H1 (cell line): ENCODE measurements around the gene SLC12A4. TPM values are rescaled to one million over a fixed set of nuclear protein-coding genes. Genes with fewer than 3 reads are reported as not detected.

Source experiments
- CTCF ChIA-PET: fragments of 300-600 bp; sonication (Branson Sonifier 250); formaldehyde crosslinking; loops from one replicate; lab custom pipeline; 2021; ENCODE audit not compliant: partially characterized antibody; lab: Charles Lee
- POLR2A ChIA-PET: fragments of 300-600 bp; sonication (Branson Sonifier 250); formaldehyde crosslinking; loops from one replicate; lab custom pipeline; 2021; ENCODE audit warnings: inconsistent platforms; ENCODE audit not compliant: partially characterized antibody; lab: Charles Lee
- DNase-seq, 2 experiments: peaks; one replicate each; pipeline versions ENCODE4 v3.0.0 to v3.0.0-alpha.2; 2010 to 2022; ENCODE audit warnings: low spot score in 2 of 2, low read depth in 1 of 2, mixed read lengths in 1 of 2
- FAIRE-seq: peaks from 2 replicates; lab custom pipeline; 2011; peaks lifted over from hg19 to GRCh38; lab: Jason Lieb, UNC
- H2AFZ ChIP-seq: 2 replicates; pipeline ENCODE4 v1.8.1; 2012; ENCODE audit warnings: low read length, inconsistent platforms
- H2AK5ac ChIP-seq: 2 replicates; pipeline ENCODE4 v1.6.1; 2013; ENCODE audit warnings: low read depth, low read length
- H2BK120ac ChIP-seq: replicated peaks from 2 replicates; pipeline ENCODE3; 2013; ENCODE audit warnings: low read depth, low read length, inconsistent platforms
- H2BK12ac ChIP-seq: 2 replicates; pipeline ENCODE4 v1.6.1; 2013; ENCODE audit warnings: low read depth, low read length
- H2BK15ac ChIP-seq: 2 replicates; pipeline ENCODE4 v1.6.1; 2013; ENCODE audit warnings: low read length
- H2BK20ac ChIP-seq: 2 replicates; pipeline ENCODE4 v1.6.1; 2013; ENCODE audit warnings: low read length
- H2BK5ac ChIP-seq: 2 replicates; pipeline ENCODE4 v1.6.1; 2013; ENCODE audit warnings: low read depth, low read length
- H3K14ac ChIP-seq: 2 replicates; pipeline ENCODE4 v1.6.1; 2013; ENCODE audit warnings: inconsistent platforms; ENCODE audit not compliant: insufficient read length
- H3K18ac ChIP-seq: 2 replicates; pipeline ENCODE4 v1.6.1; 2013; ENCODE audit warnings: low read length; ENCODE audit errors: extremely low read depth
- H3K23ac ChIP-seq: 2 replicates; pipeline ENCODE4 v1.6.1; 2013; ENCODE audit warnings: inconsistent platforms; ENCODE audit not compliant: insufficient read length
- H3K23me2 ChIP-seq: 2 replicates; pipeline ENCODE4 v1.6.1; 2013; ENCODE audit warnings: low read depth, low read length
- H3K27ac ChIP-seq: 2 replicates; pipeline ENCODE4 v1.6.1; 2011; ENCODE audit warnings: low read depth, low read length, inconsistent platforms
- H3K27me3 ChIP-seq, 4 experiments: replicated peaks in 1 of 4; 1 replicate in 1 of 4; 2 replicates in 3 of 4; pipeline versions ENCODE4 v1.6.1 to v1.8.1; 2011 to 2013; ENCODE audit warnings: low read length in 3 of 4, mild to moderate bottlenecking in 3 of 4, inconsistent platforms in 2 of 4, mixed read lengths in 2 of 4, moderate library complexity in 1 of 4; ENCODE audit not compliant: control insufficient read depth in 3 of 4, insufficient read depth in 3 of 4; ENCODE audit errors: extremely low read depth in 1 of 4
- H3K36me3 ChIP-seq, 4 experiments: 2 replicates each; pipeline versions ENCODE4 v1.6.1 to v1.8.1; 2011 to 2013; ENCODE audit warnings: mild to moderate bottlenecking in 4 of 4, low read length in 3 of 4, moderate library complexity in 2 of 4, control low read depth in 1 of 4, inconsistent platforms in 1 of 4; ENCODE audit not compliant: insufficient read depth in 4 of 4, control insufficient read depth in 2 of 4
- H3K4ac ChIP-seq: replicated peaks from 2 replicates; pipeline ENCODE3; 2013; ENCODE audit warnings: low read length, low read depth, mixed read lengths, inconsistent platforms; ENCODE audit not compliant: insufficient read length
- H3K4me1 ChIP-seq, 4 experiments: replicated peaks in 1 of 4; 1 replicate in 1 of 4; 2 replicates in 3 of 4; pipeline versions ENCODE4 v1.6.1 to v1.8.1; 2011 to 2013; ENCODE audit warnings: low read length in 3 of 4, inconsistent platforms in 2 of 4, mixed read lengths in 1 of 4; ENCODE audit not compliant: insufficient read depth in 4 of 4, control insufficient read depth in 3 of 4
- H3K4me2 ChIP-seq, 2 experiments: 2 replicates each; pipeline versions ENCODE4 v1.6.1 to v1.8.1; 2011 to 2013; ENCODE audit warnings: low read depth in 2 of 2, low read length in 2 of 2, control low read depth in 1 of 2, inconsistent platforms in 1 of 2, mild to moderate bottlenecking in 1 of 2; ENCODE audit not compliant: insufficient read depth in 1 of 2
- H3K4me3 ChIP-seq, 4 experiments: fragments of 200-600, 300-600 bp in 1 of 4; sonication (generic), shearing (Covaris generic), sonication (Bioruptor Twin) in 1 of 4; 2 replicates each; pipeline versions ENCODE4 v1.5.1 to v1.8.1; 2011 to 2016; ENCODE audit warnings: low read length in 4 of 4, low read depth in 3 of 4, control low read depth in 2 of 4, inconsistent platforms in 2 of 4, mild to moderate bottlenecking in 2 of 4, mixed read lengths in 1 of 4, moderate library complexity in 1 of 4; ENCODE audit not compliant: insufficient read depth in 2 of 4; ENCODE audit errors: extremely low read depth in 1 of 4
- H3K56ac ChIP-seq: replicated peaks from 2 replicates; pipeline ENCODE3; 2013; ENCODE audit warnings: low read depth, mild to moderate bottlenecking, mixed read lengths, low read length, inconsistent platforms; ENCODE audit not compliant: insufficient read length
- H3K79me1 ChIP-seq: 2 replicates; pipeline ENCODE4 v1.6.1; 2013; ENCODE audit warnings: low read depth, low read length, control low read depth
- H3K79me2 ChIP-seq, 2 experiments: 2 replicates each; pipeline versions ENCODE4 v1.6.1 to v1.8.1; 2012 to 2013; ENCODE audit warnings: low read length in 2 of 2, mild to moderate bottlenecking in 2 of 2, inconsistent platforms in 1 of 2; ENCODE audit not compliant: insufficient read depth in 2 of 2, control insufficient read depth in 1 of 2
- H3K9ac ChIP-seq, 4 experiments: replicated peaks in 1 of 4; 1 replicate in 1 of 4; 2 replicates in 3 of 4; pipeline versions ENCODE4 v1.6.1 to v1.8.1; 2011 to 2013; ENCODE audit warnings: low read depth in 3 of 4, low read length in 3 of 4, control low read depth in 2 of 4, mild to moderate bottlenecking in 2 of 4, moderate library complexity in 2 of 4, inconsistent platforms in 1 of 4; ENCODE audit errors: extremely low read depth in 1 of 4
- H3K9me3 ChIP-seq, 2 experiments: 2 replicates each; pipeline versions ENCODE4 v1.6.1 to v1.8.1; 2012 to 2013; ENCODE audit warnings: mild to moderate bottlenecking in 2 of 2, moderate library complexity in 2 of 2, control low read depth in 1 of 2, inconsistent platforms in 1 of 2, low read depth in 1 of 2, low read length in 1 of 2, mixed read lengths in 1 of 2; ENCODE audit not compliant: insufficient read depth in 2 of 2
- H4K20me1 ChIP-seq, 2 experiments: replicated peaks in 1 of 2; 2 replicates each; pipeline versions ENCODE3 to v1.8.1; 2011 to 2013; ENCODE audit warnings: inconsistent platforms in 2 of 2, low read length in 2 of 2, mild to moderate bottlenecking in 1 of 2; ENCODE audit not compliant: insufficient read depth in 2 of 2, control insufficient read depth in 1 of 2
- H4K5ac ChIP-seq: 2 replicates; pipeline ENCODE4 v1.6.1; 2013; ENCODE audit warnings: low read length, low read depth, mixed read lengths, inconsistent platforms; ENCODE audit not compliant: insufficient read length
- H4K8ac ChIP-seq: 2 replicates; pipeline ENCODE4 v1.8.0; 2013; ENCODE audit warnings: mild to moderate bottlenecking, moderate library complexity, low read length, inconsistent platforms; ENCODE audit not compliant: insufficient read depth; ENCODE audit errors: extremely low read depth
- H4K91ac ChIP-seq: replicated peaks from 2 replicates; pipeline ENCODE3; 2013; ENCODE audit warnings: low read length, mixed read lengths, inconsistent platforms; ENCODE audit not compliant: insufficient read length
- ASH2L ChIP-seq: fragments of 200-600, 300-600 bp; sonication (generic); IDR thresholded peaks from one replicate; pipeline ENCODE4 v1.7.1; 2017; ENCODE audit warnings: low read length
- BACH1 ChIP-seq: IDR thresholded peaks from 2 replicates; pipeline ENCODE4 v1.6.1; 2012; ENCODE audit warnings: low read length, improper control_type of control experiment
- BRCA1 ChIP-seq: IDR thresholded peaks from 2 replicates; pipeline ENCODE4 v1.6.1; 2012; ENCODE audit warnings: low read depth, low read length, improper control_type of control experiment
- CHD2 ChIP-seq: IDR thresholded peaks from 2 replicates; pipeline ENCODE4 v1.6.1; 2012; ENCODE audit warnings: low read length, improper control_type of control experiment
- CTBP2 ChIP-seq: IDR thresholded peaks from 2 replicates; pipeline ENCODE4 v1.7.0; 2011; ENCODE audit warnings: borderline replicate concordance, mild to moderate bottlenecking, moderate library complexity, mixed read lengths, low read length; ENCODE audit not compliant: insufficient read depth, insufficient read length
- EZH2 ChIP-seq: fragments of 200-600 bp; sonication (generic); IDR thresholded peaks from 2 replicates; pipeline ENCODE4 v1.7.1; 2012; ENCODE audit warnings: low read depth, mild to moderate bottlenecking, moderate library complexity, low read length, inconsistent platforms; ENCODE audit not compliant: severe bottlenecking
- GTF2F1 ChIP-seq: IDR thresholded peaks from 2 replicates; pipeline ENCODE4 v1.6.1; 2012; ENCODE audit warnings: low read depth, low read length, improper control_type of control experiment, borderline replicate concordance
- HDAC2 ChIP-seq, 2 experiments: fragments of 300-600 bp in 1 of 2; sonication (generic) in 1 of 2; IDR thresholded peaks; 2 replicates each; pipeline ENCODE4 v1.6.1; 2011 to 2012; ENCODE audit warnings: low read depth in 2 of 2, low read length in 2 of 2, mild to moderate bottlenecking in 2 of 2, moderate library complexity in 2 of 2, borderline replicate concordance in 1 of 2, inconsistent platforms in 1 of 2
- PHF8 ChIP-seq: fragments of 200-600 bp; sonication (generic); conservative IDR thresholded peaks from 2 replicates; pipeline ENCODE4 v1.7.1; 2012; ENCODE audit warnings: low read depth, mild to moderate bottlenecking, inconsistent platforms, low read length, moderate library complexity
- POU5F1 ChIP-seq: IDR thresholded peaks from 2 replicates; pipeline ENCODE4 v1.6.1; 2011; ENCODE audit warnings: low read depth, mild to moderate bottlenecking, low read length, moderate library complexity
- RBBP5 ChIP-seq: IDR thresholded peaks from 2 replicates; pipeline ENCODE4 v1.7.1; 2012; ENCODE audit warnings: low read depth, mild to moderate bottlenecking, inconsistent platforms, low read length, moderate library complexity, borderline replicate concordance
- SAP30 ChIP-seq: fragments of 300-600 bp; sonication (generic); IDR thresholded peaks from 2 replicates; pipeline ENCODE4 v1.7.1; 2012; ENCODE audit warnings: low read length, moderate library complexity, mild to moderate bottlenecking, inconsistent platforms; ENCODE audit not compliant: insufficient read depth, insufficient replicate concordance
- SP4 ChIP-seq: IDR thresholded peaks from 2 replicates; pipeline ENCODE4 v1.6.1; 2012; ENCODE audit warnings: low read length, inconsistent platforms
- TBP ChIP-seq: IDR thresholded peaks from 2 replicates; pipeline ENCODE4 v1.6.1; 2011; ENCODE audit warnings: low read depth, low read length, improper control_type of control experiment
- WGBS, 2 experiments: shearing (Covaris generic) in 1 of 2; methylation state at CpG; one replicate each; pipeline versions ENCODE4 v1.1.6 to v1.1.7; 2013 to 2015; ENCODE audit warnings: low lambda C conversion rate in 2 of 2, mixed read lengths in 2 of 2, inconsistent platforms in 1 of 2, low coverage in 1 of 2, missing lambda C conversion rate in 1 of 2; ENCODE audit not compliant: insufficient replicate concordance in 2 of 2, insufficient coverage in 1 of 2, insufficient read length in 1 of 2; ENCODE audit errors: extremely low coverage in 1 of 2, missing lambda C conversion rate in 1 of 2; 5-methylcytosine and 5-hydroxymethylcytosine counted together
- polyA plus RNA-seq, 7 experiments: library from polyadenylated mRNA; depleted of rRNA in 3 of 7; stranded (reverse) in 5 of 7; unstranded in 2 of 7; fragments of >200 nt in 5 of 7; fragments of 200-250 nt in 2 of 7; gene quantifications; 1 replicate in 5 of 7; 2 replicates in 1 of 7; 4 replicates in 1 of 7; pipeline versions ENCODE4 v1.2.1 to v1.2.3, GENCODE V29; 2011 to 2013; ENCODE audit warnings: missing spikeins in 2 of 7, mixed read lengths in 2 of 7
- total RNA-seq: library from RNA; stranded (reverse); fragmentation: NEBNext Ultra II Directional; extraction: Animal tissue kit (Norgen Biotek cat#: 25700); gene quantifications from 2 replicates; pipeline ENCODE4 v1.2.1, GENCODE V29; 2021

SLC12A4 gene
- total and polyA plus RNA-seq, 2 of the 8 experiments (the other 6 are each of a cell fraction or from before 2014, with no cell fraction given) = 41.3 to 49.3 TPM

DNA sequence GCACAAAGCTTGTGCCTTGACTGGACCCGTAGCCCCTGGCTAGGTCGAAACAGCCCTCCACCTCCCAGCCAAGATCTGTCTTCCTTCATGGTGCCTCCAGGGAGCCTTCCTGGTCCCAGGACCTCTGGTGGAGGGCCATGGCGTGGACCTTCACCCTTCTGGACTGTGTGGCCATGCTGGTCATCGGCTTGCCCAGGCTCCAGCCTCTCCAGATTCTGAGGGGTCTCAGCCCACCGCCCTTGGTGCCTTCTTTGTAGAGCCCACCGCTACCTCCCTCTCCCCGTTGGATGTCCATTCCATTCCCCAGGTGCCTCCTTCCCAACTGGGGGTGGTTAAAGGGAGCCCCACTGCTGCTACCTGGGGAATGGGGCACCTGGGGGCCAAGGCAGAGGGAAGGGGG is 40.3 kb downstream of the SLC12A4 start:
- H3K23ac ChIP-seq = no peak overlapping the region
- no peak overlapping the region for H4K8ac ChIP-seq
- H4K5ac ChIP-seq = no peak overlapping the region
- no peaks in the 10 kb centered on the region; a peak in 2 of 8 replicates for H3K36me3 ChIP-seq
- H2BK5ac ChIP-seq = no peak overlapping the region
- no peak overlapping the region for H3K4me3 ChIP-seq
- no peaks in the 10 kb centered on the region for H3K79me2 ChIP-seq
- no peak overlapping the region for H3K56ac ChIP-seq
- WGBS, 2 experiments = 87% methylated on average over 7 of the region's 7 CpGs; no CpG with 5 or more reads in 1 of the 2 experiments
- H3K27me3 ChIP-seq = no peaks in the 10 kb centered on the region
- CTCF ChIA-PET = interaction anchor here (0.9 to 27.1 kb wide), 15 partner anchors 8 to 408 kb away, joined by 3 to 623 read pairs (median 6); partner anchors contain the start of genes EDC4, NRN1L and PSKH1
- no peak overlapping the region for H2AFZ ChIP-seq
- peaks cover 0 to 8% (median 4%) of the 10 kb centered on the region in 4 experiments; a peak in 5 of 7 replicates for H3K4me1 ChIP-seq
- no peak overlapping the region for H3K14ac ChIP-seq
- no peak overlapping the region for H3K18ac ChIP-seq
- no peak overlapping the region for H2BK15ac ChIP-seq
- H3K9me3 ChIP-seq = no peaks in the 10 kb centered on the region
- H3K9ac ChIP-seq = no peak overlapping the region
- H4K91ac ChIP-seq = no peak overlapping the region
- H3K23me2 ChIP-seq = no peaks in the 10 kb centered on the region
- H2AK5ac ChIP-seq = no peak overlapping the region
- POLR2A ChIA-PET = interaction anchor here (1.3 to 7.5 kb wide), 4 partner anchors 7 to 44 kb away, joined by 4 to 43 read pairs (median 28); partner anchors contain the start of genes LCAT, NRN1L and PSMB10
- no peak overlapping the region for H3K4me2 ChIP-seq
- no peak for DNase-seq
- no peak overlapping the region for H2BK120ac ChIP-seq
- H2BK12ac ChIP-seq = no peak overlapping the region
- H3K79me1 ChIP-seq = no peaks in the 10 kb centered on the region
- H3K4ac ChIP-seq = no peak overlapping the region
- H2BK20ac ChIP-seq = no peak overlapping the region
- no peak overlapping the region for H3K27ac ChIP-seq
- FAIRE-seq = no peak
- H4K20me1 ChIP-seq = peaks cover 7 to 27% of the 10 kb centered on the region in 2 experiments
- TF ChIP-seq POU5F1 = no peak
- no peak for TF ChIP-seq SP4
- TF ChIP-seq HDAC2 (IDR thresholded peaks at IDR 0.05; ENCODE audit: borderline replicate concordance in 1 of 2, low read depth in 2 of 2, low read length in 2 of 2) = no peak
- no peak for TF ChIP-seq PHF8
- TF ChIP-seq ASH2L = no peak
- no peak for TF ChIP-seq BACH1
- no peak for TF ChIP-seq EZH2
- TF ChIP-seq BRCA1 = no peak
- TF ChIP-seq CTBP2 = no peak
- TF ChIP-seq GTF2F1 = no peak
- TF ChIP-seq CHD2 = no peak
- no peak for TF ChIP-seq RBBP5
- no peak for TF ChIP-seq TBP
- TF ChIP-seq SAP30 = no peak
